ENCODE data around the gene RAB11FIP3.

RAB11FIP3 gene

GRCh38 chr16:561413-561794, 136.0 kb downstream of the RAB11FIP3 start:
- Histone ChIP-seq H3K4me1 (ENCODE audit: control insufficient read depth in 1 of 2, insufficient read depth in 2 of 2, low read length in 2 of 2) (peaks cover 3 to 6% of the 10 kb centered on the region in 2 donors), H3K36me3 (ENCODE audit: control insufficient read depth in 1 of 2, insufficient read depth in 2 of 2, low read length in 2 of 2) (no peaks in the 10 kb centered on the region), H3K9ac (ENCODE audit: low read depth in 1 of 2, low read length in 2 of 2) (no peak overlapping the region), H3K9me3 (ENCODE audit: control insufficient read depth in 1 of 2, low read length in 2 of 2) (no peaks in the 10 kb centered on the region), H3K27ac (ENCODE audit: low read depth, low read length) (no peak overlapping the region), H3K4me3 (ENCODE audit: low read depth in 1 of 2, low read length in 2 of 2) (no peak overlapping the region), H3K27me3 (ENCODE audit: control insufficient read depth in 1 of 2, insufficient read depth in 2 of 2, low read length in 2 of 2) (peaks cover 22 to 41% of the 10 kb centered on the region in 2 donors)

- Histone ChIP-seq H3K36me3 (ENCODE audit: control insufficient read depth in 1 of 2, insufficient read depth in 2 of 2, low read length in 2 of 2) (no peaks in the 10 kb centered on the region), H3K27ac (ENCODE audit: low read depth, low read length) (no peak overlapping the region), H3K4me1 (ENCODE audit: control insufficient read depth in 1 of 2, insufficient read depth in 2 of 2, low read length in 2 of 2) (peaks cover 11 to 15% of the 10 kb centered on the region in 2 donors), H3K4me3 (ENCODE audit: low read depth in 1 of 2, low read length in 2 of 2) (no peak overlapping the region), H3K9ac (ENCODE audit: low read depth in 1 of 2, low read length in 2 of 2) (no peak overlapping the region), H3K27me3 (ENCODE audit: control insufficient read depth in 1 of 2, insufficient read depth in 2 of 2, low read length in 2 of 2) (peaks cover 22 to 41% of the 10 kb centered on the region in 2 donors), H3K9me3 (ENCODE audit: control insufficient read depth in 1 of 2, low read length in 2 of 2) (no peaks in the 10 kb centered on the region)
Observed at GRCh38 chr16:561957-562938, 136.8 kb downstream of the RAB11FIP3 start.

DNA sequence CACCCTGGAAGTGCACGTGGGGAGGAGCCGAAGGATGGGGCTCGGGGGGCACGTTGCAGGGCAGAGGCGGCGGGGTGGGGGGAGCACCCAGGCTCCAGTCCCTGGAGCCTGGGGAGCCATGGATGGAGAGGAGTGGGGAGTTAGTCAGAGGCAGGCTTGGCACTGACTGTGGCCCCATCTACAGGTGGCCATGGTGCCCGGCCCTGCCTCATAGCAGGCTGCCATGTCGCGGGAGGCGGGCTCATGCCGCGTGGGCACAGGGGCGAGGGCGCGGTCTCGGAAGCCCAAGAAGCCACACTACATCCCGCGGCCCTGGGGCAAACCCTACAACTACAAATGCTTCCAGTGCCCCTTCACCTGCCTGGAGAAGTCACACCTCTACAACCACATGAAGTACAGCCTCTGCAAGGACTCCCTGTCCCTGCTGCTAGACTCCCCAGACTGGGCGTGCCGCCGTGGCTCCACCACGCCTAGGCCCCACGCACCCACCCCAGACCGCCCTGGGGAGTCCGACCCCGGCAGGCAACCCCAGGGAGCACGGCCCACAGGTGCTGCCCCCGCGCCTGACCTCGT, 137.7 kb downstream of the RAB11FIP3 start:
- Histone ChIP-seq H3K27ac (ENCODE audit: low read depth, low read length) (no peak overlapping the region), H3K27me3 (ENCODE audit: control insufficient read depth in 1 of 2, insufficient read depth in 2 of 2, low read length in 2 of 2) (peaks cover 22 to 34% of the 10 kb centered on the region in 2 donors), H3K9ac (ENCODE audit: low read depth in 1 of 2, low read length in 2 of 2) (no peak overlapping the region), H3K4me3 (ENCODE audit: low read depth in 1 of 2, low read length in 2 of 2) (no peak overlapping the region), H3K36me3 (ENCODE audit: control insufficient read depth in 1 of 2, insufficient read depth in 2 of 2, low read length in 2 of 2) (no peaks in the 10 kb centered on the region), H3K9me3 (ENCODE audit: control insufficient read depth in 1 of 2, low read length in 2 of 2) (no peaks in the 10 kb centered on the region), H3K4me1 (ENCODE audit: control insufficient read depth in 1 of 2, insufficient read depth in 2 of 2, low read length in 2 of 2) (peaks cover 18 to 24% of the 10 kb centered on the region in 2 donors)

- no peak overlapping the region for H3K9ac ChIP-seq (ENCODE audit: low read depth in 1 of 2, low read length in 2 of 2)
- H3K4me3 ChIP-seq (ENCODE audit: low read depth in 1 of 2, low read length in 2 of 2): no peak overlapping the region
- peaks cover 31 to 36% of the 10 kb centered on the region in 2 donors for H3K4me1 ChIP-seq (ENCODE audit: control insufficient read depth in 1 of 2, insufficient read depth in 2 of 2, low read length in 2 of 2)
- H3K9me3 ChIP-seq (ENCODE audit: control insufficient read depth in 1 of 2, low read length in 2 of 2): no peaks in the 10 kb centered on the region
- no peak overlapping the region for H3K27ac ChIP-seq (ENCODE audit: low read depth, low read length)
- H3K27me3 ChIP-seq (ENCODE audit: control insufficient read depth in 1 of 2, insufficient read depth in 2 of 2, low read length in 2 of 2): peaks cover 13 to 21% of the 10 kb centered on the region in 2 donors
- no peaks in the 10 kb centered on the region for H3K36me3 ChIP-seq (ENCODE audit: control insufficient read depth in 1 of 2, insufficient read depth in 2 of 2, low read length in 2 of 2)
Observed at GRCh38 chr16:564690-565418, 139.4 kb downstream of the RAB11FIP3 start.

DNA sequence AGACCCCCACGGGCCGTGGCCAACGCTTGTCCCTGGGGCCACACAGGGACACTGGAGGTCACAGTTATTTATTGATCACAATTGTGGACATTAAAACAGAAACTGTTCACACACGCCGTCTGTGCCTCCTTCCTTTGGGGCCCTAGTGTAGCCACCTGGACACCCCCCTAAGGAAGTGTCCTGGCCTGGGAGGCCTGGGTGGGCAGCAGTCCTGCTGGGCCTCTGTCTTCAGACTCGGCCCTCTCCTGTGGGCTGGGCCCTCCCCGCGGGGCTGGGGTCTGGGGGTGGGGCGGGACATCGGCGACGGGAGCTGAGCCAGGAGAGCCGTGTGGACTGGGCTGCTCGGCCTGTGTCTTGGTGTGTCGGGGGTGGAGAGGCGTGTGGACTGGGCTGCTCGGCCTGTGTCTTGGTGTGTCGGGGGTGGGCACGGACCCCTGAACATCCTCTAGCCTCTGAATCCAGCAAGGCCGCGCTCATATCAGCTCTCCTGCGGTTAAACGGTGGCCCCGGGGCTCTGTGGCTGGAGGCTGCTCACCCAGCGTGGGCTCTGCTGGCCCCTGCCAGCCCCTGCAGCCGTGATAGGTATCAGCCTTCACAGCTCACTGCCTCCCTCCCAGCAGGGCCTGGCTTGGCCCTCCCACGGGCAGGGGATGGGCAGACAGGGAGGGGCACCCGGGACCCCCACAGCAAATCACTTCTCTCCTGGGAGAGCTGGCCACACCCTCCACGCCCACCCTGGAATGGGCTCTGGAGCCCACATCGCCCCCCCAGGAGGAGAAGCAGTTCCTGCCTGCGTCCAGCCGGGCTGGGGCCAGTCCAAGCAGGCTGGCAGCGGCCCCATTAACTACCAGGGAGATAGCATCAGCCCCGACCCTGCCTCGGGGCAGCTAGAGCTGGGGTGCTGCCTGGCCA, 140.2 kb downstream of the RAB11FIP3 start:
- Histone ChIP-seq H3K27ac (ENCODE audit: low read depth, low read length) (no peak overlapping the region), H3K9ac (ENCODE audit: low read depth in 1 of 2, low read length in 2 of 2) (no peak overlapping the region), H3K9me3 (ENCODE audit: control insufficient read depth in 1 of 2, low read length in 2 of 2) (no peaks in the 10 kb centered on the region), H3K27me3 (ENCODE audit: control insufficient read depth in 1 of 2, insufficient read depth in 2 of 2, low read length in 2 of 2) (peaks cover 13 to 21% of the 10 kb centered on the region in 2 donors), H3K36me3 (ENCODE audit: control insufficient read depth in 1 of 2, insufficient read depth in 2 of 2, low read length in 2 of 2) (no peaks in the 10 kb centered on the region), H3K4me3 (ENCODE audit: low read depth in 1 of 2, low read length in 2 of 2) (no peak overlapping the region), H3K4me1 (ENCODE audit: control insufficient read depth in 1 of 2, insufficient read depth in 2 of 2, low read length in 2 of 2) (peaks cover 31 to 39% of the 10 kb centered on the region in 2 donors)

GRCh38 chr16:566475-567372, 141.3 kb downstream of the RAB11FIP3 start, which contains the start of gene NHLRC4:
Gene NHLRC4 (plus strand): TSS chr16:567005. CDS start chr16:568048, 1,043 bp downstream.
- Histone ChIP-seq H3K27me3 (ENCODE audit: control insufficient read depth in 1 of 2, insufficient read depth in 2 of 2, low read length in 2 of 2) (peaks cover 3 to 11% of the 10 kb centered on the region in 2 donors), H3K27ac (ENCODE audit: low read depth, low read length) (peak within 1 kb of the TSS; percentile 20), H3K4me3 (ENCODE audit: low read depth in 1 of 2, low read length in 2 of 2) (peak within 1 kb of the TSS; percentile 50 to 58), H3K9me3 (ENCODE audit: control insufficient read depth in 1 of 2, low read length in 2 of 2) (no peaks in the 10 kb centered on the region), H3K36me3 (ENCODE audit: control insufficient read depth in 1 of 2, insufficient read depth in 2 of 2, low read length in 2 of 2) (no peaks in the 10 kb centered on the region), H3K9ac (ENCODE audit: low read depth in 1 of 2, low read length in 2 of 2) (peak within 1 kb of the TSS; percentile 47 to 68), H3K4me1 (ENCODE audit: control insufficient read depth in 1 of 2, insufficient read depth in 2 of 2, low read length in 2 of 2) (peaks cover 31 to 45% of the 10 kb centered on the region in 2 donors)

DNA sequence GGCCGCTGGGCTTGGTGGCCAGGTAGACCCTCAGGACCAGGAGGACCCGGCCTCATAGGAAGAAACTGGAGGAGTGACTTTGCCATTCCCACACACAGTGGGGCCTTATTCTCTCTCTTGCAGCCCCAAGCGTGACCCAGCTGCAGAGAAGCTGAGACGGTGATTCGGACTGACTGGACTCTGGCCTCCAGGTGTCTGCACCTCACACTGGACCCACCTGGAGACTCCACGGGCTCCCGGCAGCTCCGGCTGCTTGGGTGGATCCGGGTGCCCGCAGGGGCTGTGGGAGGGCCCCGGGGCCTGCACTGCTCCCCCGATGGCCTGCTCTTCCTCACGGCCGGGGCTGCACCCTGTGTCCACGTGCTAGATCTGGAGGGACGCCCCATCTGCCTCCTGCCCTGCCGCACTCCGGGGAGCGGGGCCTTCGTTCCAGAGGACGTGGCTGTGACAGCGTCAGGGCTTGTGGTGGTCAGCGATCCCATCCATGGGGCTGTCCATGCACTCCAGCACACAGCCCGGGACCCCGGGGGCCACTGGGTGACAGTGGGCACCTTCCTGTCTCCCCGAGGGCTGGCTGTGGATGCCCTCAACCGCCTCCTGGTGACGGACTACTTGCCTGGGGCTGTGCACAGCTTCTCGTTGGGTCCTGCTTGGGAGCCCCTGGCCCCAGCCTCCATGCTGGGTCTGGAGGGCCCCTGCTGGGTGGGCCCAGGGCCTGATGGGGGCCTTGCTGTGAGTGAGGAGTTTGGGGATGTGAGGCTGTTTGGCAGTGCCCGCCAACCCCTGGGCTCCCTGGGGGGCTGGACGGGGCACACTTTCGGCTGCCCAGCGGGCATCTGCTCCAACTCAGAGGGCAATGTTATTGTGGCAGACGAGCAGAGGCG, 142.2 kb downstream of the RAB11FIP3 start:
- Histone ChIP-seq H3K9ac (ENCODE audit: low read depth in 1 of 2, low read length in 2 of 2) (peak overlapping the region; percentile 47 to 68), H3K27me3 (ENCODE audit: control insufficient read depth in 1 of 2, insufficient read depth in 2 of 2, low read length in 2 of 2) (peaks cover 0 to 2% of the 10 kb centered on the region in 2 donors), H3K4me3 (ENCODE audit: low read depth in 1 of 2, low read length in 2 of 2) (peak overlapping the region; percentile 50 to 58), H3K27ac (ENCODE audit: low read depth, low read length) (no peak overlapping the region), H3K9me3 (ENCODE audit: control insufficient read depth in 1 of 2, low read length in 2 of 2) (no peaks in the 10 kb centered on the region), H3K36me3 (ENCODE audit: control insufficient read depth in 1 of 2, insufficient read depth in 2 of 2, low read length in 2 of 2) (no peaks in the 10 kb centered on the region), H3K4me1 (ENCODE audit: control insufficient read depth in 1 of 2, insufficient read depth in 2 of 2, low read length in 2 of 2) (peaks cover 31 to 45% of the 10 kb centered on the region in 2 donors)
